Endodermal cell (in vitro differentiated cells): ENCODE measurements around the gene P2RX6. TPM values are rescaled to one million over a fixed set of nuclear protein-coding genes. Genes with fewer than 3 reads are reported as not detected.

Experiments used
- DNase-seq: peaks from one replicate; pipeline ENCODE4 v3.0.0-alpha.2; 2017
- H3K27ac ChIP-seq: 2 replicates; pipeline ENCODE4 v1.5.1; 2013; ENCODE audit warnings: mild to moderate bottlenecking, low read depth, low read length, moderate library complexity
- H3K27me3 ChIP-seq: 2 replicates; pipeline ENCODE4 v1.6.1; 2013; ENCODE audit warnings: mild to moderate bottlenecking, low read length, moderate library complexity; ENCODE audit not compliant: insufficient read depth, control insufficient read depth, poor library complexity, severe bottlenecking
- H3K36me3 ChIP-seq: 2 replicates; pipeline ENCODE4 v1.7.0; 2013; ENCODE audit warnings: mild to moderate bottlenecking, low read length, moderate library complexity; ENCODE audit not compliant: control insufficient read depth, insufficient read depth
- H3K4me1 ChIP-seq: one replicate; pipeline ENCODE4 v1.7.0; 2013; ENCODE audit warnings: low read length; ENCODE audit not compliant: control insufficient read depth, insufficient read depth
- H3K4me3 ChIP-seq: 2 replicates; pipeline ENCODE4 v1.5.1; 2013; ENCODE audit warnings: mild to moderate bottlenecking, low read length, moderate library complexity
- H3K9ac ChIP-seq: 2 replicates; pipeline ENCODE4 v1.6.1; 2013; ENCODE audit warnings: mild to moderate bottlenecking, low read length, moderate library complexity; ENCODE audit not compliant: poor library complexity, severe bottlenecking; ENCODE audit errors: extremely low read depth
- H3K9me3 ChIP-seq: 2 replicates; pipeline ENCODE4 v1.6.1; 2013; ENCODE audit warnings: mild to moderate bottlenecking, low read length, moderate library complexity; ENCODE audit not compliant: control insufficient read depth
- H3K27ac Mint-ChIP-seq: 2 replicates; pipeline ENCODE4 v1.8.0; 2020; ENCODE audit warnings: mixed read lengths
- H3K27me3 Mint-ChIP-seq: 2 replicates; pipeline ENCODE4 v1.8.0; 2021; ENCODE audit warnings: mild to moderate bottlenecking, mixed read lengths; ENCODE audit not compliant: insufficient read depth
- H3K36me3 Mint-ChIP-seq: 2 replicates; pipeline ENCODE4 v1.8.0; 2020; ENCODE audit warnings: low read depth, mixed read lengths
- H3K4me1 Mint-ChIP-seq: 2 replicates; pipeline ENCODE4 v1.8.0; 2020; ENCODE audit warnings: mixed read lengths
- H3K4me3 Mint-ChIP-seq: 2 replicates; pipeline ENCODE4 v1.8.0; 2020; ENCODE audit warnings: mild to moderate bottlenecking, moderate library complexity, mixed read lengths
- H3K9me3 Mint-ChIP-seq: 2 replicates; pipeline ENCODE4 v1.8.0; 2020; ENCODE audit warnings: mild to moderate bottlenecking, mixed read lengths
- CTCF ChIP-seq: fragments of 200-600 bp; sonication (generic); conservative IDR thresholded peaks from 2 replicates; pipeline ENCODE4 v1.5.0; 2021; ENCODE audit warnings: antibody characterized with exemption, mild to moderate bottlenecking
- WGBS, 2 experiments: methylation state at CpG; one replicate each; pipeline versions ENCODE4 v1.1.5 to v1.1.7; 2013; ENCODE audit warnings: missing lambda C conversion rate in 2 of 2, mixed read lengths in 1 of 2; ENCODE audit not compliant: insufficient coverage in 1 of 2, insufficient read length in 1 of 2; 5-methylcytosine and 5-hydroxymethylcytosine counted together
- total RNA-seq, 2 donors: library from RNA; stranded (reverse); fragmentation: NEBNext Ultra II Directional in 1 of 2; extraction: Animal tissue kit (Norgen Biotek cat#: 25700) in 1 of 2; gene quantifications; 2 replicates in 1 of 2; 3 replicates in 1 of 2; pipeline ENCODE4 v1.2.1, GENCODE V29; 2021

Gene P2RX6
- total RNA-seq, 2 donors from 2014 or later, result 0.73 to 1.9 TPM

DNA sequence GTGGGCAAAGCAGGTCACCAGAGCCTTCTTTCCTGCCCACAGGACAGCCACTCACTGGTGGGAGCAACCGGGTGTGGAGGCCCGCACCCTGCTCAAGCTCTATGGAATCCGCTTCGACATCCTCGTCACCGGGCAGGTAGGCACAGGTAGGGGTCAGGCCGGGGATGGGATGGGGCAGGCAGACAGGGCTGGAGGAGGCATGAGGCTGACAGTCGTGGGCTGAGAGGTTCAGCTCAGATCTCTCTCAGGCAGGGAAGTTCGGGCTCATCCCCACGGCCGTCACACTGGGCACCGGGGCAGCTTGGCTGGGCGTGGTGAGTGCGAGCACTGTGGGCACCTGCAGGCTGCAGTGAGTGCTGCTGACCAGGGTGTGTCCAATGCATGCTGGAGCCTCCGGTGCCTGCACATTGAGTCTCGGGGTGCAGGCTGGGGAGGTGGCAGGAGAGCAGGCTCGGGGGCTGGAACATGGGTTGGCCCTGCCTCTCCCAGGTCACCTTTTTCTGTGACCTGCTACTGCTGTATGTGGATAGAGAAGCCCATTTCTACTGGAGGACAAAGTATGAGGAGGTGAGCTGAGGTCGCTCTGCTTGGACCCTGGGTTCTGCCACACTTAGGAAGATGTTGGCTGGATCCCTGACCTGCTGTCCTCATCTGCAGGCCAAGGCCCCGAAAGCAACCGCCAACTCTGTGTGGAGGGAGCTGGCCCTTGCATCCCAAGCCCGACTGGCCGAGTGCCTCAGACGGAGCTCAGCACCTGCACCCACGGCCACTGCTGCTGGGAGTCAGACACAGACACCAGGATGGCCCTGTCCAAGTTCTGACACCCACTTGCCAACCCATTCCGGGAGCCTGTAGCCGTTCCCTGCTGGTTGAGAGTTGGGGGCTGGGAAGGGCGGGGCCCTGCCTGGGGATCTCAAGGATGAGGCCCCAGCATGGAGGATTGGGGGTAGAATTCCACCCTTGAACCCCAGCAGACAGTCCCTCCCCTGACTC lies 11.1 kb downstream of the P2RX6 start:
- Mint-ChIP-seq H3K4me1 (peaks cover 7% of the 10 kb centered on the region), H3K4me3 (no peak overlapping the region), H3K27me3 (peaks cover 12% of the 10 kb centered on the region), H3K9me3 (no peaks in the 10 kb centered on the region), H3K27ac (no peak overlapping the region), H3K36me3 (no peaks in the 10 kb centered on the region)
- no peak overlapping the region for H3K9ac ChIP-seq
- peaks cover 10% of the 10 kb centered on the region for H3K27me3 ChIP-seq
- no peak for DNase-seq
- H3K9me3 ChIP-seq, result no peaks in the 10 kb centered on the region
- no peaks in the 10 kb centered on the region for H3K36me3 ChIP-seq
- no peaks in the 10 kb centered on the region for H3K4me1 ChIP-seq
- 90 to 95% methylated on average over 13 to 27 of the region's 27 CpGs for WGBS, 2 experiments
- no peak for TF ChIP-seq CTCF
- H3K4me3 ChIP-seq, result no peak overlapping the region
- no peak overlapping the region for H3K27ac ChIP-seq

DNA sequence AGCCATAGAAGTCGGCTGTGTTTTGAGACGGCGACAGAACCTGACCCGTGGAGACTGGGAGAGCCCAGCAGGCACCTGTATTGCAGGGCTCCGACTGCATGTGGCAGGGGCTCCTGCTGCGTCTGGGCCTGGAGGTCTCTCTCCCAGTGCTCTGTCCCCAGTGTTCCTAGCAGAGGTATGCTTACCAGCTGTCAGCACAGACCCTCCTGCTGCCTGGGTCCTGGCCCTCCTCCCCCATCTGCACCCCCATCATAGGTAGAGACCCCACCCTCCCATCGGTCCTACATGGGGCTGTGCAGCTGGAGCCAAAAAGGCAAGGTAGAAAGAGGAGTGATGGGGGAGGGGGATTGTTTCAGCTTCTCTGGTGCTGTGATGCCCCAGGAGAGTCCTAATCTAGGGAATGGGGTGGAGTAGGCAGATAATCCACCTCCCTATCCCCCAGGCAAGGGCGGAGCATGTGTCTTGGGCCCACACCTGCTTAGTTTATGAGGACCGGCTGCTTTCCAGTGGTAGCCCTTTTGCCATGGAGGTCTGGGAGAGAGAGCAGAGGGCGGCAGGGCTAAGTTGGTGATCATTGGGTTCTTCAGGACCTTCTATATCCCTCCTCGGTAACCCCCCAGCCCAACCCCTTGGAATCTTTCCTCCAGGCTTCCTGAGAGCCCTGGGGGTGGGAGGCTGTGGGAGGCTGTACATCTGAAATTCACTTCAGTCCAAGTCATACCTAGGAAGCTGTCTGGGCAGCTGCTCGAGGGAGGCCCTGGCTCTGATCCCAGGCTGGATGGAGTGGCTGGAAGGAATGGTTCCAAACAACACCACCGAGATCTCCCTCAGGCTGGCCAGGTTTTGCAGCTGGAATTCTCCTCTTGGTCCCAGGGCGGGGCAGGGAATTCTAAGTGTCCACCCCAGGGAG lies 12.1 kb downstream of the P2RX6 start:
- 75 to 91% methylated on average over 4 to 13 of the region's 14 CpGs for WGBS, 2 experiments
- H3K27me3 ChIP-seq, result peaks cover 20% of the 10 kb centered on the region
- H3K36me3 ChIP-seq, result no peaks in the 10 kb centered on the region
- no peak for TF ChIP-seq CTCF
- H3K9ac ChIP-seq, result no peak overlapping the region
- H3K9me3 Mint-ChIP-seq, result no peaks in the 10 kb centered on the region
- H3K27ac ChIP-seq, result no peak overlapping the region
- no peaks in the 10 kb centered on the region for H3K36me3 Mint-ChIP-seq
- H3K27ac Mint-ChIP-seq, result no peak overlapping the region
- H3K4me1 Mint-ChIP-seq, result peaks cover 7% of the 10 kb centered on the region
- no peak overlapping the region for H3K4me3 Mint-ChIP-seq
- H3K4me3 ChIP-seq, result no peak overlapping the region
- peaks cover 20% of the 10 kb centered on the region for H3K27me3 Mint-ChIP-seq
- no peaks in the 10 kb centered on the region for H3K9me3 ChIP-seq
- no peaks in the 10 kb centered on the region for H3K4me1 ChIP-seq
- no peak for DNase-seq
